OCI-LY3 (cell line): ENCODE results near the gene MGAT3.

Experiments used
- H2AFZ ChIP-seq: fragments of 200-600, 300-600 bp; shearing (Covaris generic); 2 replicates; pipeline ENCODE4 v1.6.0; 2014; ENCODE audit warnings: antibody characterized with exemption, low read depth, low read length
- H3K27ac ChIP-seq: fragments of 200-600, 300-600 bp; sonication (generic); 2 replicates; pipeline ENCODE4 v1.5.1; 2014; ENCODE audit warnings: mild to moderate bottlenecking, low read length, moderate library complexity, mixed read lengths
- H3K27me3 ChIP-seq: fragments of 200-600, 300-600 bp; sonication (generic); 2 replicates; pipeline ENCODE4 v1.6.1; 2014; ENCODE audit warnings: low read depth, low read length, mixed read lengths
- H3K36me3 ChIP-seq: fragments of 200-600, 300-600 bp; sonication (generic); replicated peaks from 2 replicates; pipeline ENCODE3; 2014; ENCODE audit warnings: low read depth, low read length, mixed read lengths
- H3K4me1 ChIP-seq: fragments of 300-600, 200-600 bp; sonication (generic); 2 replicates; pipeline ENCODE4 v1.6.1; 2014; ENCODE audit warnings: low read length, mixed read lengths
- H3K4me2 ChIP-seq: fragments of 200-600, 300-600 bp; sonication (generic); 2 replicates; pipeline ENCODE4 v1.6.1; 2014; ENCODE audit warnings: low read length, mixed read lengths
- H3K4me3 ChIP-seq: fragments of 300-600, 200-600 bp; sonication (generic); 2 replicates; pipeline ENCODE4 v1.5.1; 2014; ENCODE audit warnings: antibody characterized with exemption, mild to moderate bottlenecking, low read length, moderate library complexity
- H3K79me2 ChIP-seq: fragments of 300-600, 200-600 bp; shearing (Covaris generic); 2 replicates; pipeline ENCODE4 v1.6.1; 2014; ENCODE audit warnings: mild to moderate bottlenecking, low read length, mixed read lengths
- H3K9ac ChIP-seq: fragments of 300-600, 200-600 bp; shearing (Covaris generic); 2 replicates; pipeline ENCODE4 v1.6.0; 2014; ENCODE audit warnings: mild to moderate bottlenecking, low read length, moderate library complexity
- H3K9me3 ChIP-seq: fragments of 200-600, 300-600 bp; shearing (Covaris generic); 2 replicates; pipeline ENCODE4 v1.6.1; 2014; ENCODE audit warnings: low read length, mixed read lengths; ENCODE audit not compliant: insufficient read depth
- H4K20me1 ChIP-seq: fragments of 200-600, 300-600 bp; sonication (generic); 2 replicates; pipeline ENCODE4 v1.6.1; 2016; ENCODE audit warnings: low read length, mixed read lengths; ENCODE audit not compliant: insufficient read depth
- CTCF ChIP-seq: fragments of 200-600, 300-600 bp; sonication (generic); IDR thresholded peaks from 2 replicates; pipeline ENCODE4 v1.5.1; 2014; ENCODE audit warnings: antibody characterized with exemption, low read length, low read depth
- EZH2phosphoT487 ChIP-seq: fragments of 200-600 bp; shearing (Covaris generic); IDR thresholded peaks from 2 replicates; pipeline ENCODE4 v1.6.1; 2018; ENCODE audit warnings: antibody characterized with exemption, mixed run types, low read depth

The MGAT3 gene

GRCh38 chr22:39456522-39457197 is at the start of gene MGAT3:
Gene MGAT3, plus strand, starts transcription at chr22:39457012. Its CDS starts 30,336 bp downstream, at chr22:39487348.
- peaks cover 96% of the 10 kb centered on the region for H3K79me2 ChIP-seq
- H3K9ac ChIP-seq: peak within 1 kb of the TSS; percentile 97

GRCh38 chr22:39408173-39408572 is 48.6 kb upstream of the MGAT3 start:
- Histone ChIP-seq H3K4me3 (no peak overlapping the region), H3K4me2 (no peak overlapping the region), H3K27me3 (no peaks in the 10 kb centered on the region), H3K27ac (no peak overlapping the region), H2AFZ (no peak overlapping the region), H3K9me3 (no peaks in the 10 kb centered on the region), H3K9ac (no peak overlapping the region), H4K20me1 (peaks cover 8% of the 10 kb centered on the region; the same call in 1 of the 2 replicates), H3K36me3 (peaks cover 21% of the 10 kb centered on the region), H3K79me2 (peaks cover 37% of the 10 kb centered on the region), H3K4me1 (peaks cover 18% of the 10 kb centered on the region)
- TF ChIP-seq EZH2phosphoT487 (no peak), CTCF (no peak)

More at GRCh38 chr22:39456522-39457197, at the start of gene MGAT3:
- TF ChIP-seq CTCF (no peak), EZH2phosphoT487 (no peak)
- H2AFZ ChIP-seq: no peak within 1 kb of the TSS
- H3K9me3 ChIP-seq: no peaks in the 10 kb centered on the region
- H3K27ac ChIP-seq: peak within 1 kb of the TSS; percentile 95
- peak within 1 kb of the TSS; percentile 96 for H3K4me2 ChIP-seq
- H4K20me1 ChIP-seq: peaks cover 50% of the 10 kb centered on the region
- H3K4me3 ChIP-seq: peak within 1 kb of the TSS; percentile 86
- H3K27me3 ChIP-seq: no peaks in the 10 kb centered on the region
- peaks cover 78% of the 10 kb centered on the region for H3K4me1 ChIP-seq
- H3K36me3 ChIP-seq: peaks cover 50% of the 10 kb centered on the region

- no peak for TF ChIP-seq EZH2phosphoT487
- Histone ChIP-seq H4K20me1 (peaks cover 8% of the 10 kb centered on the region; the same call in 1 of the 2 replicates), H3K4me2 (peak overlapping the region; percentile 33), H3K4me1 (peaks cover 18% of the 10 kb centered on the region), H3K27me3 (no peaks in the 10 kb centered on the region), H3K9ac (no peak overlapping the region), H2AFZ (no peak overlapping the region), H3K27ac (no peak overlapping the region), H3K9me3 (no peaks in the 10 kb centered on the region), H3K36me3 (peaks cover 19% of the 10 kb centered on the region), H3K79me2 (peaks cover 38% of the 10 kb centered on the region), H3K4me3 (no peak overlapping the region)
Observed at GRCh38 chr22:39408807-39409206, 48.0 kb upstream of the MGAT3 start.

- Histone ChIP-seq H3K9me3 (no peaks in the 10 kb centered on the region), H4K20me1 (peaks cover 8% of the 10 kb centered on the region; the same call in 1 of the 2 replicates), H2AFZ (no peak overlapping the region), H3K36me3 (peaks cover 16% of the 10 kb centered on the region), H3K27me3 (no peaks in the 10 kb centered on the region), H3K79me2 (peaks cover 38% of the 10 kb centered on the region), H3K4me2 (no peak overlapping the region), H3K4me1 (peaks cover 18% of the 10 kb centered on the region), H3K9ac (no peak overlapping the region), H3K4me3 (no peak overlapping the region), H3K27ac (no peak overlapping the region)
- TF ChIP-seq EZH2phosphoT487: no peak
- TF ChIP-seq CTCF: no peak
Observed at GRCh38 chr22:39409516-39410029, 47.2 kb upstream of the MGAT3 start.
